Germinal center (tissue), 1 donor: ENCODE results near the gene DBNL.

Source experiments
- DNase-seq: peaks from one replicate; pipeline ENCODE4 v3.0.0; 2012; ENCODE audit warnings: mixed read lengths, low spot score

The DBNL gene

GRCh38 chr7:44078521-44078920 is 34.0 kb downstream of the DBNL start:
- DNase-seq, result no peak

- DNase-seq, result no peak
These were observed 35.0 kb downstream of the DBNL start for GRCh38 chr7:44079331-44080021.

- DNase-seq, result no peak
These were observed 35.6 kb downstream of the DBNL start for GRCh38 chr7:44080118-44080517.

GRCh38 chr7:44080686-44081265 is 36.3 kb downstream of the DBNL start:
- DNase-seq, result no peak

- DNase-seq, result no peak
These were observed 36.8 kb downstream of the DBNL start for GRCh38 chr7:44081266-44081748.

- peak; percentile 98 for DNase-seq
These were observed 38.2 kb downstream of the DBNL start for GRCh38 chr7:44082541-44083207.

- DNase-seq, result no peak
These were observed 39.3 kb downstream of the DBNL start for GRCh38 chr7:44083796-44084195.

- DNase-seq, result no peak
These were observed 40.2 kb downstream of the DBNL start for GRCh38 chr7:44084701-44085100.

GRCh38 chr7:44085546-44085945 is 41.0 kb downstream of the DBNL start:
- DNase-seq, result no peak

GRCh38 chr7:44086627-44087026 is 42.1 kb downstream of the DBNL start:
- DNase-seq, result no peak

GRCh38 chr7:44087911-44088838 is 43.7 kb downstream of the DBNL start:
- DNase-seq, result no peak

GRCh38 chr7:44093102-44093641 is 48.7 kb downstream of the DBNL start:
- no peak for DNase-seq

GRCh38 chr7:44094365-44094764 is 49.9 kb downstream of the DBNL start:
- DNase-seq, result no peak

GRCh38 chr7:44094883-44095592 is 50.5 kb downstream of the DBNL start:
- DNase-seq, result no peak

GRCh38 chr7:44095781-44096180 is 51.3 kb downstream of the DBNL start:
- no peak for DNase-seq

GRCh38 chr7:44096326-44096881 is 51.9 kb downstream of the DBNL start:
- no peak for DNase-seq

GRCh38 chr7:44097064-44097932 is 52.8 kb downstream of the DBNL start:
- DNase-seq, result peak; percentile 88

- DNase-seq, result no peak
These were observed 53.9 kb downstream of the DBNL start for GRCh38 chr7:44098092-44099068.

- DNase-seq, result no peak
These were observed 55.2 kb downstream of the DBNL start for GRCh38 chr7:44099669-44100068.
